MG63 (cell line): ENCODE results near the gene BANF1. TPM values are rescaled to one million over a fixed set of nuclear protein-coding genes. Genes with fewer than 3 reads are reported as not detected.
"Not testable (repeated sequence)": the region's sequence is repeated elsewhere in the genome, so short reads cannot be mapped to it uniquely, and the experiment has no call there.

Source experiments
- DNase-seq: peaks from one replicate; pipeline ENCODE4 v3.0.0-alpha.2; 2020
- H3K27me3 ChIP-seq: fragments of 250-450 bp; sonication (Bioruptor Pico); 2 replicates; pipeline ENCODE4 v1.5.1; 2020; ENCODE audit warnings: mild to moderate bottlenecking, moderate library complexity
- H3K36me3 ChIP-seq: fragments of 250-450 bp; sonication (Bioruptor Pico); 2 replicates; pipeline ENCODE4 v1.5.1; 2020; ENCODE audit warnings: mild to moderate bottlenecking, moderate library complexity
- H3K4me3 ChIP-seq: fragments of 250-450 bp; sonication (Bioruptor Pico); 2 replicates; pipeline ENCODE4 v1.5.1; 2020; ENCODE audit warnings: mild to moderate bottlenecking, moderate library complexity
- H3K9me3 ChIP-seq: fragments of 250-450 bp; sonication (Bioruptor Pico); 2 replicates; pipeline ENCODE4 v1.5.1; 2020; ENCODE audit warnings: mild to moderate bottlenecking, moderate library complexity
- total RNA-seq: library from RNA; depleted of rRNA; stranded (reverse); fragments of >200 nt; shearing (Covaris generic); gene quantifications from 2 replicates; pipeline ENCODE4 v1.2.3, GENCODE V29; 2014; ENCODE audit warnings: low replicate concordance

The BANF1 gene
- total RNA-seq, 1 experiment from 2014 or later: 468 TPM

GRCh38 chr11:66003291-66003690 lies 988 bp downstream of the BANF1 start:
- H3K9me3 ChIP-seq: no peaks in the 10 kb centered on the region
- H3K4me3 ChIP-seq: peak overlapping the region; percentile 90
- H3K27me3 ChIP-seq: no peaks in the 10 kb centered on the region
- H3K36me3 ChIP-seq: peaks cover 60% of the 10 kb centered on the region
- DNase-seq: no peak

DNA sequence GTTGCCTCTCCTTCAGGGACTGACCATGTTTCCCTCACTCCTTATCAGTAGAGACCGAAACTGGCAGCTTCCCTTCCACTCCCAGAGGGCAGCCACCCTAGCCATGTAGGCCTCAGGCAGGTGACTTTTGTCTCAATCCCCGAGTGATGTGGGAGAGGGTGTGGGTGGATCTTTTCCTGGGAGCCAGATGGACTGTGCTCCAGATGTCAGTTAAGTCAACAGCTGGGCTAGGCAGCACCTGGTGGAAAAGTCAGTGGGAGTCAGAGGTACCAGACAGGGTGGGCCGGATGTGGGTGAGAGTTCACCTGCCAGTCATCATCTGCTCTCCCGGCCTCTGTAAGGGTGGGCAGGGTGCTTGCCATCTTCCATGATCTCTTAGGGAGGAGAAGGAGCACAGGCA lies 1.9 kb downstream of the BANF1 start:
- Histone ChIP-seq H3K36me3 (peaks cover 51% of the 10 kb centered on the region), H3K9me3 (no peaks in the 10 kb centered on the region), H3K27me3 (no peaks in the 10 kb centered on the region), H3K4me3 (no peak overlapping the region)
- DNase-seq: no peak

- Histone ChIP-seq H3K9me3 (no peaks in the 10 kb centered on the region), H3K27me3 (no peaks in the 10 kb centered on the region), H3K36me3 (peaks cover 34% of the 10 kb centered on the region), H3K4me3 (no peak overlapping the region)
- no peak for DNase-seq
Measured at GRCh38 chr11:66006134-66006890, 4.0 kb downstream of the BANF1 start.

- no peak overlapping the region for H3K4me3 ChIP-seq
- peaks cover 34% of the 10 kb centered on the region for H3K36me3 ChIP-seq
- no peaks in the 10 kb centered on the region for H3K27me3 ChIP-seq
- no peaks in the 10 kb centered on the region for H3K9me3 ChIP-seq
- no peak for DNase-seq
Measured at GRCh38 chr11:66006891-66007176, 4.5 kb downstream of the BANF1 start.

DNA sequence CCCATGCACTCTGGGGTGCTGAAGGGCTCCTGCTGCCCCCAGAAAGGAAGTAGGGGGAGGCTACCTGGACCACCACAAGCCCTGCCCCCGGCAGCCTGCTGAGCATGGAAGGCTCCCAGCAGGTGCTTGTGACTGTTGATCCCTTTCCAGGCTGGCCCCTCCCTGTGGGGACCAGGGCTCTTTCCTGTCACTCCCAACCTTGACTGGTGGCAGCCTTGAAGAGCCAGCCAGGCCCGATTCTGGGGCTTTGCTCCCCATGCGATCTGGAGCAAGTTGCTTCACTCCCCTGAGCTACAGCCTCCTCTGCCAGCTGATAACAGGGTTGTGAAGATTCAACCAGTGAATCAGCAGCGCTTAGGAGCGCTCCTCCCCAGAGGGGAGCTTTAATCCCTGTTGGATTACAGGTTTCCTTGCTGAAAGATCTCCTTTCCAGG lies 4.9 kb downstream of the BANF1 start:
- no peak overlapping the region for H3K4me3 ChIP-seq
- no peaks in the 10 kb centered on the region for H3K9me3 ChIP-seq
- DNase-seq: no peak
- peaks cover 34% of the 10 kb centered on the region for H3K36me3 ChIP-seq
- H3K27me3 ChIP-seq: no peaks in the 10 kb centered on the region

GRCh38 chr11:66008095-66008467 lies 5.8 kb downstream of the BANF1 start:
- no peaks in the 10 kb centered on the region for H3K27me3 ChIP-seq
- peaks cover 33% of the 10 kb centered on the region for H3K36me3 ChIP-seq
- H3K9me3 ChIP-seq: no peaks in the 10 kb centered on the region
- no peak for DNase-seq
- no peak overlapping the region for H3K4me3 ChIP-seq

- Histone ChIP-seq H3K36me3 (peaks cover 28% of the 10 kb centered on the region), H3K27me3 (no peaks in the 10 kb centered on the region), H3K4me3 (no peak overlapping the region), H3K9me3 (no peaks in the 10 kb centered on the region)
- DNase-seq: no peak
Measured at GRCh38 chr11:66008468-66009101, 6.3 kb downstream of the BANF1 start.

DNA sequence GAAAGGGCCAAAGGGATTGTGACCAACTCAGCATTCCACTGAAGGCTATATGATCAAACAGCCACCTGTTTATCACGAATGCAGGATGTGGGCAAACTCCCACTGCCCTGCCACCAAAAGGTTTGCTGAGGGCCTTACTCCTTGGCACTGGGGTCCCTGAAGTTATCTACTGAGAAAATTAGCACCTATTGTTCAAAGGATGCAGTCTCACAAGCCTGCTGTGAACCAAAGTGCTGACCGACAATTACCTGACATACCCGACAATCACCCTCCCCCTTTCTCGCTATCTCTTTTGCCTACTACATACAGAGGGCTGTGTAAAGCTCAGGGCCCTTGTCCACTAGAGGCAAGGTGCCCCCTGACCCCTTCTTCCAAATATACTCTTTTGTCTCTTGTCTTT lies 7.7 kb downstream of the BANF1 start:
- H3K27me3 ChIP-seq, DNase-seq, H3K4me3 ChIP-seq, H3K9me3 ChIP-seq: not testable (repeated sequence)
- H3K36me3 ChIP-seq: peaks cover 15% of the 10 kb centered on the region

DNA sequence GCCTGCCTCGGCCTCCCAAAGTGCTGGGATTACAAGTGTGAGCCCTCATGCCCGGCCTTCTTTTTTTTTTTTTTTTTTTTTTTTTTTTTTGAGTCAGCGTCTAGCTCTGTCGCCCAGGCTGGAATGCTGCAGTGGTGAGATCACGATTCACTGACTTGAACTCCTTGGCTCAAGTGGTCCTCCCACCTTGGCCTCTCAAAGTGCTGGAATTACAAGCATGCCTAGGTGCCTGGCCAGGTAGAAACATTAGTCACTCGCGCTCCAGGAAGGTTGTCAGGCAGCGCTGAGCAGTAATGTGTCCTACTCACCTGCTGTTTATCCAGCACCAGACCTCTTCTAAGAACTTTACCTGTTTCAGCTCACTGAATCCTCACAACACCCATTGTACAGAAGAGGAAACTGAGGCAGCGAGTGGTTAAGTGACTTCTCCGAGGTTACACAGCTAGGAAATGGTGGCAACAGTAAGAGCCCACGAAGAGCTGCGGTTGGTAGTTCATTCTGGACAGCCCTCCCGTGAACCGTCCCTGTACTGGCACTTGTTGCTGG lies 9.0 kb downstream of the BANF1 start:
- Histone ChIP-seq H3K27me3 (no peaks in the 10 kb centered on the region), H3K36me3 (peaks cover 4% of the 10 kb centered on the region; the same call in 1 of the 2 replicates), H3K4me3 (no peak overlapping the region), H3K9me3 (no peaks in the 10 kb centered on the region)
- peak; percentile 66 for DNase-seq

GRCh38 chr11:66011785-66012303 lies 9.5 kb downstream of the BANF1 start, which contains the start of gene CST6:
Gene CST6 (plus strand): TSS chr11:66012008. CDS start chr11:66012045, 37 bp downstream.
- Histone ChIP-seq H3K27me3 (no peaks in the 10 kb centered on the region), H3K36me3 (peaks cover under 1% of the 10 kb centered on the region; the same call in 1 of the 2 replicates), H3K9me3 (no peaks in the 10 kb centered on the region), H3K4me3 (no peak within 1 kb of the TSS)
- no peak for DNase-seq

- Histone ChIP-seq H3K36me3 (no peaks in the 10 kb centered on the region), H3K27me3 (no peaks in the 10 kb centered on the region), H3K4me3 (no peak overlapping the region), H3K9me3 (no peaks in the 10 kb centered on the region)
- DNase-seq: no peak
Measured at GRCh38 chr11:66012371-66012945, 10.2 kb downstream of the BANF1 start.

- Histone ChIP-seq H3K36me3 (no peaks in the 10 kb centered on the region), H3K27me3 (no peaks in the 10 kb centered on the region), H3K9me3 (no peaks in the 10 kb centered on the region), H3K4me3 (no peak overlapping the region)
- DNase-seq: no peak
Measured at GRCh38 chr11:66012946-66013761, 10.9 kb downstream of the BANF1 start.

DNA sequence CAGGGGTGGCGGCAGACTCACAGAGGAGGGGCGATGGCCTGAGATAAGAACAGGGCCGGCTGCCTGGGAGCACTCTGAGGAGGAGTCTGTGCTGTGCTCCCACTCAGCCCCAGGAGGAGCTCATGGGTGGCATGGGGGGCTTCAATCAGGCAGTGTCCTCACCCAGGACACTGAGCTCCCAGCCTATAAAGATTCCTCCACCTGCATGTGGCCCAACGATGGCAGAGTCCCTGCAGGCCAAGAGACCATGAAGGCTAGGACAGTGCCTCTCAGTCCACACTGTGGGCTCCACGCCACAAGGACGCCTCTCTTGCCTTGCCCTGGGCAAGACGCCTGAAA lies 11.4 kb downstream of the BANF1 start:
- no peaks in the 10 kb centered on the region for H3K27me3 ChIP-seq
- H3K9me3 ChIP-seq: no peaks in the 10 kb centered on the region
- no peak for DNase-seq
- H3K4me3 ChIP-seq: no peak overlapping the region
- no peaks in the 10 kb centered on the region for H3K36me3 ChIP-seq

- Histone ChIP-seq H3K36me3 (no peaks in the 10 kb centered on the region), H3K4me3 (no peak overlapping the region; the same call in 1 of the 2 replicates), H3K27me3 (no peaks in the 10 kb centered on the region), H3K9me3 (no peaks in the 10 kb centered on the region)
- no peak for DNase-seq
Measured at GRCh38 chr11:66014804-66015453, 12.6 kb downstream of the BANF1 start.

DNA sequence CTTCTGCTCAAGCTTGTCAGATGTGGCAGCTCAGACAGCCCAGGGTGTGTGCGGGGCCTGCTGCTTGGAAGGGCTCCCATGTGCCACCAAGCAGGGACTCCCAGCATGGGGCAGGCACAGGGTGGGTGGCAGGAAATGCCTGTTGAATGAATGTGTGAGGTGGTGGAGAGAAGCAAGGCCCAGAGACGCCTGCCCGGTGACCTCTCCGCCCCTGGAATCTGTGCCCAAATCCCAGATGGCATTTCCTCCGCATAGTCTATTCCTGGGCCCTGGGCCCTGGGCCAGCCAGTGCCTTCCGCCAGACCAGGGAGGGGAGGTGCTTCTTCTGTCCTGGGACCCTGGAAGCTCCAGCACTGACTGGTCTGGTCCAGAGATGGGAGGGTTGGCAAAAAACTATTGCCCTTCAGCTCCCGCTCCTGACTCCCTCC lies 13.2 kb downstream of the BANF1 start:
- no peaks in the 10 kb centered on the region for H3K27me3 ChIP-seq
- DNase-seq: peak; percentile 98
- no peaks in the 10 kb centered on the region for H3K9me3 ChIP-seq
- peak overlapping the region; percentile 33 for H3K4me3 ChIP-seq
- no peaks in the 10 kb centered on the region for H3K36me3 ChIP-seq
